HCT116 (cell line): ENCODE measurements around the gene SPRR2D.

Source experiments
- CEBPB ChIP-seq: IDR thresholded peaks from 2 replicates; pipeline ENCODE4 v1.6.1; 2012; ENCODE audit warnings: low read depth
- CTCF ChIP-seq, 3 experiments: fragments of 200-600 bp in 1 of 3; sonication (generic) in 1 of 3; IDR thresholded peaks in 2 of 3; conservative IDR thresholded peaks in 1 of 3; 2 replicates each; pipeline ENCODE4 v1.5.1; 2012 to 2017; ENCODE audit warnings: low read depth in 2 of 3, low read length in 2 of 3, antibody characterized with exemption in 1 of 3, borderline replicate concordance in 1 of 3, control low read depth in 1 of 3, mild to moderate bottlenecking in 1 of 3, mixed read lengths in 1 of 3, mixed run types in 1 of 3, moderate library complexity in 1 of 3; ENCODE audit not compliant: insufficient read depth in 1 of 3
- JUND ChIP-seq: IDR thresholded peaks from 2 replicates; pipeline ENCODE4 v1.6.1; 2012
- POLR2A ChIP-seq: IDR thresholded peaks from 2 replicates; pipeline ENCODE4 v1.7.0; 2011; ENCODE audit warnings: borderline replicate concordance; ENCODE audit not compliant: insufficient read depth, insufficient read length; ENCODE audit errors: extremely low read depth
- POLR2AphosphoS5 ChIP-seq: IDR thresholded peaks from 2 replicates; pipeline ENCODE4 v1.6.1; 2011; ENCODE audit warnings: mild to moderate bottlenecking, low read depth, low read length, moderate library complexity
- RAD21 ChIP-seq: IDR thresholded peaks from 2 replicates; pipeline ENCODE4 v1.6.1; 2012; ENCODE audit warnings: low read depth, mild to moderate bottlenecking
- REST ChIP-seq: IDR thresholded peaks from 2 replicates; pipeline ENCODE4 v1.6.1; 2012; ENCODE audit warnings: low read depth

GRCh38 chr1:153030895-153031294 is 10.0 kb downstream of the SPRR2D start, which contains the start of gene SPRR1B:
- TF ChIP-seq REST (no peak), JUND (no peak), CTCF (IDR thresholded peaks at IDR 0.05 in 2 of 3, conservative IDR thresholded peaks at IDR 0.05 in 1 of 3; ENCODE audit: borderline replicate concordance in 1 of 3, insufficient read depth in 1 of 3, low read depth in 2 of 3, low read length in 2 of 3) (no peak), POLR2AphosphoS5 (no peak), CEBPB (0 out of 2 replicates have a peak, but pooled peaks have one; percentile 19), RAD21 (no peak), POLR2A (no peak)
